Caco-2 (cell line): ENCODE results near the gene ZNF695. TPM values are rescaled to one million over a fixed set of nuclear protein-coding genes. Genes with fewer than 3 reads are reported as not detected.

Experiments used
- BruUV-seq: library from RNA; stranded (reverse); fragments of 400-500 nt; replicated peaks from 2 replicates; lab custom pipeline; 2021; lab: Mats Ljungman, UMichigan
- CTCF ChIA-PET: fragments of 300-600 bp; sonication (Branson Sonifier 250); formaldehyde crosslinking; loops from one replicate; lab custom pipeline; 2022; ENCODE audit warnings: antibody characterized with exemption; lab: Charles Lee
- POLR2A ChIA-PET: fragments of 300-600 bp; sonication (Branson Sonifier 250); formaldehyde crosslinking; loops from one replicate; lab custom pipeline; 2022; ENCODE audit warnings: antibody characterized with exemption; lab: Charles Lee
- DNase-seq, 2 experiments: peaks; one replicate each; pipeline versions ENCODE4 v3.0.0 to v3.0.0-alpha.2; 2020 to 2022
- H3K27me3 ChIP-seq: replicated peaks from 2 replicates; pipeline ENCODE4 v1.6.0; 2011; ENCODE audit warnings: low read length; ENCODE audit not compliant: control insufficient read depth, insufficient read depth
- H3K36me3 ChIP-seq: 2 replicates; pipeline ENCODE4 v1.5.1; 2011; ENCODE audit warnings: low read length; ENCODE audit not compliant: control insufficient read depth, insufficient read depth
- H3K4me1 ChIP-seq: fragments of 250-450 bp; sonication (Bioruptor Pico); 2 replicates; pipeline ENCODE4 v1.5.1; 2020; ENCODE audit warnings: mild to moderate bottlenecking
- H3K4me3 ChIP-seq: 2 replicates; pipeline ENCODE4 v1.5.1; 2011; ENCODE audit warnings: low read depth, mild to moderate bottlenecking, control low read depth, low read length
- H3K9me3 ChIP-seq: fragments of 250-450 bp; sonication (Bioruptor Pico); 2 replicates; pipeline ENCODE4 v1.5.1; 2020; ENCODE audit warnings: mild to moderate bottlenecking, moderate library complexity
- H3K27ac Mint-ChIP-seq: one replicate; pipeline ENCODE4 v1.8.0; 2022; ENCODE audit warnings: mixed read lengths; ENCODE audit not compliant: unreplicated experiment
- H3K27me3 Mint-ChIP-seq: one replicate; pipeline ENCODE4 v1.8.0; 2022; ENCODE audit warnings: mixed read lengths; ENCODE audit not compliant: insufficient read depth, unreplicated experiment
- H3K36me3 Mint-ChIP-seq: one replicate; pipeline ENCODE4 v1.8.0; 2022; ENCODE audit warnings: mild to moderate bottlenecking, mixed read lengths; ENCODE audit not compliant: insufficient read depth, unreplicated experiment
- H3K4me1 Mint-ChIP-seq: one replicate; pipeline ENCODE4 v1.8.0; 2022; ENCODE audit warnings: low read depth, mixed read lengths; ENCODE audit not compliant: unreplicated experiment
- H3K4me3 Mint-ChIP-seq: one replicate; pipeline ENCODE4 v1.8.0; 2022; ENCODE audit warnings: mild to moderate bottlenecking, moderate library complexity, mixed read lengths; ENCODE audit not compliant: unreplicated experiment
- H3K9me3 Mint-ChIP-seq: one replicate; pipeline ENCODE4 v1.8.0; 2022; ENCODE audit warnings: mixed read lengths; ENCODE audit not compliant: unreplicated experiment
- CTCF ChIP-seq, 2 experiments: fragments of 200-600 bp in 1 of 2; IDR thresholded peaks; 1 replicate in 1 of 2; 2 replicates in 1 of 2; pipeline versions ENCODE4 v1.5.1 to v1.8.0; 2011 to 2022; ENCODE audit warnings: antibody characterized with exemption in 1 of 2, control low read depth in 1 of 2, inconsistent platforms in 1 of 2, low read depth in 1 of 2, low read length in 1 of 2, mild to moderate bottlenecking in 1 of 2, moderate library complexity in 1 of 2; ENCODE audit not compliant: insufficient read depth in 1 of 2, severe bottlenecking in 1 of 2, unreplicated experiment in 1 of 2
- intact Hi-C: fragments of 100-400 bp; cut with micrococcal nuclease; formaldehyde crosslinking; loops from one replicate; pipeline ENCODE4 v1.10.0; 2022; ENCODE audit not compliant: unreplicated experiment
- total RNA-seq: library from RNA; stranded (reverse); gene quantifications from 2 replicates; pipeline ENCODE4 v1.2.3, GENCODE V29; 2022

Gene ZNF695
- total RNA-seq, 1 experiment from 2014 or later: 25.2 TPM

- Mint-ChIP-seq H3K4me3 (no peak overlapping the region), H3K36me3 (peaks cover 33% of the 10 kb centered on the region), H3K27me3 (no peaks in the 10 kb centered on the region), H3K27ac (no peak overlapping the region), H3K9me3 (no peaks in the 10 kb centered on the region), H3K4me1 (no peaks in the 10 kb centered on the region)
- DNase-seq: no peak
- H3K4me1 ChIP-seq: no peaks in the 10 kb centered on the region
- ChIA-PET CTCF (no interaction called here), POLR2A (no interaction called here)
- H3K27me3 ChIP-seq: no peaks in the 10 kb centered on the region
- no TSS peak for BruUV-seq
- intact Hi-C loops: no loop called here
- H3K36me3 ChIP-seq: no peaks in the 10 kb centered on the region
- TF ChIP-seq CTCF (IDR thresholded peaks at IDR 0.05; ENCODE audit: insufficient read depth in 1 of 2, low read depth in 1 of 2, low read length in 1 of 2, severe bottlenecking in 1 of 2, unreplicated experiment in 1 of 2): no peak
- no peak overlapping the region for H3K4me3 ChIP-seq
- H3K9me3 ChIP-seq: no peaks in the 10 kb centered on the region
Observed at GRCh38 chr1:246954126-246954525, 53.7 kb downstream of the ZNF695 start.

DNA sequence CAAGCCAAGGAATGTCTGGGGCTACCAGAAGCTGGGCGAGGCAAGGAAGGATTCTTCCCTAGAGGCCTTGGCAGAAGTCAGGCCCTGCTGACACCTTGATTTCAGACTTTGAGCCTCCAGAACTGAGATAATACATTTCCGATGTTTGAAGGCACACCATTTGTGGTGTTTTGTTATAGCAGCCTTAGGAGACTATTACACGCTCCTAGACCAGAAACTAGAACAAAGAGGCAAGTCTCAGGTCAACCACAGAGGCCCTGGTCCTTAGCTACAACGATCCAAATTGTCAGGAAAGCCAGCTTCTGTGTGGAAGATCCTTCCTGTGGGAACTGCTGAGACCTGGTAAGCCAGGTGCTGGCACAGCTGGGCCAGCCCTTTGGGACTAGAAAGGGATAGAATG lies 56.4 kb downstream of the ZNF695 start:
- Mint-ChIP-seq H3K9me3 (no peaks in the 10 kb centered on the region), H3K27me3 (no peaks in the 10 kb centered on the region), H3K36me3 (peaks cover 21% of the 10 kb centered on the region), H3K4me1 (no peaks in the 10 kb centered on the region), H3K4me3 (no peak overlapping the region), H3K27ac (no peak overlapping the region)
- H3K4me1 ChIP-seq: no peaks in the 10 kb centered on the region
- H3K27me3 ChIP-seq: no peaks in the 10 kb centered on the region
- ChIA-PET POLR2A (no interaction called here), CTCF (no interaction called here)
- no peak for TF ChIP-seq CTCF (IDR thresholded peaks at IDR 0.05; ENCODE audit: insufficient read depth in 1 of 2, low read depth in 1 of 2, low read length in 1 of 2, severe bottlenecking in 1 of 2, unreplicated experiment in 1 of 2)
- intact Hi-C loops: no loop called here
- no TSS peak for BruUV-seq
- H3K36me3 ChIP-seq: no peaks in the 10 kb centered on the region; the same call in 1 of the 2 replicates
- DNase-seq: no peak
- H3K4me3 ChIP-seq: no peak overlapping the region
- no peaks in the 10 kb centered on the region for H3K9me3 ChIP-seq

- DNase-seq: no peak
- H3K9me3 Mint-ChIP-seq: no peaks in the 10 kb centered on the region
- H3K9me3 ChIP-seq: no peaks in the 10 kb centered on the region
- no peak for TF ChIP-seq CTCF (IDR thresholded peaks at IDR 0.05; ENCODE audit: insufficient read depth in 1 of 2, low read depth in 1 of 2, low read length in 1 of 2, severe bottlenecking in 1 of 2, unreplicated experiment in 1 of 2)
- BruUV-seq: no TSS peak
- CTCF ChIA-PET: no interaction called here
- no peaks in the 10 kb centered on the region; the same call in 1 of the 2 replicates for H3K36me3 ChIP-seq
- H3K27me3 Mint-ChIP-seq: no peaks in the 10 kb centered on the region
- H3K27me3 ChIP-seq: no peaks in the 10 kb centered on the region
- POLR2A ChIA-PET: interaction anchor here (0.6 kb wide), 1 partner anchor 499 kb away, joined by 3 read pairs; no protein-coding TSS in a partner anchor
- H3K27ac Mint-ChIP-seq: no peak overlapping the region
- intact Hi-C loops: no loop called here
- no peaks in the 10 kb centered on the region for H3K4me1 Mint-ChIP-seq
- H3K4me1 ChIP-seq: no peaks in the 10 kb centered on the region
- no peak overlapping the region for H3K4me3 Mint-ChIP-seq
- no peak overlapping the region for H3K4me3 ChIP-seq
- peaks cover 20% of the 10 kb centered on the region for H3K36me3 Mint-ChIP-seq
Observed at GRCh38 chr1:246949956-246950355, 57.9 kb downstream of the ZNF695 start.
